DOHH2 (cell line): ENCODE results near the gene HINFP.

Source experiments
- H3F3A ChIP-seq: fragments of 200-600 bp; sonication (generic), shearing (Covaris generic); 2 replicates; pipeline ENCODE4 v1.6.0; 2016; ENCODE audit warnings: antibody characterized with exemption, mild to moderate bottlenecking; ENCODE audit not compliant: control insufficient read depth, insufficient read depth
- H3K27ac ChIP-seq: fragments of 200-600 bp; sonication (generic); 2 replicates; pipeline ENCODE4 v1.5.1; 2014; ENCODE audit warnings: low read depth, mild to moderate bottlenecking, low read length, moderate library complexity
- H3K27me3 ChIP-seq: fragments of 200-600 bp; sonication (generic); 2 replicates; pipeline ENCODE4 v1.6.1; 2014; ENCODE audit warnings: mild to moderate bottlenecking, low read length, mixed read lengths; ENCODE audit not compliant: control insufficient read depth
- H3K36me3 ChIP-seq: fragments of 200-600 bp; sonication (generic); 2 replicates; pipeline ENCODE4 v1.6.1; 2014; ENCODE audit warnings: mild to moderate bottlenecking, low read length, moderate library complexity, mixed read lengths; ENCODE audit not compliant: control insufficient read depth
- H3K4me1 ChIP-seq: fragments of 200-600 bp; sonication (generic); 2 replicates; pipeline ENCODE4 v1.6.1; 2014; ENCODE audit warnings: mild to moderate bottlenecking, low read length, mixed read lengths; ENCODE audit not compliant: control insufficient read depth
- H3K4me2 ChIP-seq: fragments of 200-600 bp; sonication (generic); 2 replicates; pipeline ENCODE4 v1.6.0; 2014; ENCODE audit warnings: mild to moderate bottlenecking, low read length, moderate library complexity
- H3K4me3 ChIP-seq: fragments of 200-600 bp; sonication (generic); 2 replicates; pipeline ENCODE4 v1.5.1; 2014; ENCODE audit warnings: mild to moderate bottlenecking, low read length, mixed read lengths
- H3K79me2 ChIP-seq: fragments of 200-600 bp; sonication (generic); 2 replicates; pipeline ENCODE4 v1.6.1; 2014; ENCODE audit warnings: mild to moderate bottlenecking, low read length, mixed read lengths; ENCODE audit not compliant: control insufficient read depth
- H3K9me2 ChIP-seq: fragments of 200-600 bp; sonication (generic); replicated peaks from 2 replicates; pipeline ENCODE4 v1.6.1; 2014; ENCODE audit warnings: mild to moderate bottlenecking, low read length, mixed read lengths; ENCODE audit not compliant: control insufficient read depth
- H3K9me3 ChIP-seq: fragments of 200-600 bp; sonication (generic); 2 replicates; pipeline ENCODE4 v1.6.1; 2014; ENCODE audit warnings: antibody characterized with exemption, low read length, mixed read lengths; ENCODE audit not compliant: control insufficient read depth, insufficient read depth
- H4K20me1 ChIP-seq: fragments of 200-600 bp; sonication (generic); 2 replicates; pipeline ENCODE4 v1.6.0; 2014; ENCODE audit warnings: low read depth, mild to moderate bottlenecking, antibody characterized with exemption, low read length, moderate library complexity; ENCODE audit not compliant: control insufficient read depth, insufficient read depth
- EZH2phosphoT487 ChIP-seq: fragments of 200-600 bp; sonication (generic); IDR thresholded peaks from 2 replicates; pipeline ENCODE4 v1.6.1; 2017; ENCODE audit warnings: borderline replicate concordance, mild to moderate bottlenecking, antibody characterized with exemption, low read length, moderate library complexity, mixed read lengths
- TF ChIP-seq, protein P1 (sequence below): fragments of 200-600 bp; sonication (generic); IDR thresholded peaks from one replicate; pipeline ENCODE4 v1.5.1; 2014; ENCODE audit warnings: antibody characterized with exemption, mild to moderate bottlenecking, low read depth, low read length; ENCODE audit not compliant: poor library complexity, severe bottlenecking

HINFP gene

DNA sequence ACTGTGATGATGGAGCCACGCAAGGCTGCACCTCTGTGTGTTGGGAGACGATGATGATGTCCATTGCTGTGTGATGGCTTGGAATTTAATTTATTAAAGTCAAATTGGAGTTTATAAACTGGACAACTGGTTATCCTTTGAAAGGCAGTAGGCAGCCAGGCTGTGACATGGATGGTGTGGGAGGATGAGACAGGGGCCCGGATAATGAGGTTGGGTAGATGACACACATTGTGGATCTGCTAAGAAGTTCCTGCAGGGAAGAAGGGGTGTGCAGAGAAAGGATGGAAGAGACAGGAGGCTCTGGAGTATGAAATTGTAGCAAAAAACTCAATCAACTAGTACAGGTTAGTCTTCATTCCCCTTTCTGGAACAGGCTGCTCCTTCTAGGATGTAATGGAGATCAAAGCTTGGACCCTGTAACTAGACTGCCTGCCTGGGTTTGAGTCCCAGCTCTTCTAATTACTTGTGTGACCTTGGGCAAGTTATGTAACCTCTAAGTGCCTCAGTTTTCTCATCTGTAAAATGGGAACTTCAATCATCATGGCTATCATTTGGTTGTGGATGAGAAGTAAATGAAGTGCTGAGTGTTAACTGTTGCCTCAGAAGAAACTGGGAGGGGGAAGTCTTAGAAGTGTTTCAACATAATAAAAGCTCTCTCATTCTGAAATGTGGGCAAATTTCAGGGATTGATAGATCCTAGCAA is 4.2 kb upstream of the HINFP start:
- Histone ChIP-seq H3K4me2 (no peak overlapping the region), H3K36me3 (peaks cover 41% of the 10 kb centered on the region), H3K9me3 (no peaks in the 10 kb centered on the region), H4K20me1 (no peaks in the 10 kb centered on the region), H3K27me3 (no peaks in the 10 kb centered on the region), H3K27ac (no peak overlapping the region), H3K79me2 (peaks cover 7% of the 10 kb centered on the region), H3F3A (peaks cover 12% of the 10 kb centered on the region), H3K9me2 (no peaks in the 10 kb centered on the region), H3K4me3 (no peak overlapping the region), H3K4me1 (peaks cover 11% of the 10 kb centered on the region)
- no peak for TF ChIP-seq EZH2phosphoT487
- TF ChIP-seq, protein P1, sequence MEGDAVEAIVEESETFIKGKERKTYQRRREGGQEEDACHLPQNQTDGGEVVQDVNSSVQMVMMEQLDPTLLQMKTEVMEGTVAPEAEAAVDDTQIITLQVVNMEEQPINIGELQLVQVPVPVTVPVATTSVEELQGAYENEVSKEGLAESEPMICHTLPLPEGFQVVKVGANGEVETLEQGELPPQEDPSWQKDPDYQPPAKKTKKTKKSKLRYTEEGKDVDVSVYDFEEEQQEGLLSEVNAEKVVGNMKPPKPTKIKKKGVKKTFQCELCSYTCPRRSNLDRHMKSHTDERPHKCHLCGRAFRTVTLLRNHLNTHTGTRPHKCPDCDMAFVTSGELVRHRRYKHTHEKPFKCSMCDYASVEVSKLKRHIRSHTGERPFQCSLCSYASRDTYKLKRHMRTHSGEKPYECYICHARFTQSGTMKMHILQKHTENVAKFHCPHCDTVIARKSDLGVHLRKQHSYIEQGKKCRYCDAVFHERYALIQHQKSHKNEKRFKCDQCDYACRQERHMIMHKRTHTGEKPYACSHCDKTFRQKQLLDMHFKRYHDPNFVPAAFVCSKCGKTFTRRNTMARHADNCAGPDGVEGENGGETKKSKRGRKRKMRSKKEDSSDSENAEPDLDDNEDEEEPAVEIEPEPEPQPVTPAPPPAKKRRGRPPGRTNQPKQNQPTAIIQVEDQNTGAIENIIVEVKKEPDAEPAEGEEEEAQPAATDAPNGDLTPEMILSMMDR, result no peak

GRCh38 chr11:119118227-119118626 is 3.2 kb upstream of the HINFP start:
- Histone ChIP-seq H3K4me1 (peaks cover 18% of the 10 kb centered on the region), H3K4me3 (no peak overlapping the region), H3K36me3 (peaks cover 31% of the 10 kb centered on the region), H3K27ac (no peak overlapping the region), H4K20me1 (no peaks in the 10 kb centered on the region), H3K79me2 (peaks cover 18% of the 10 kb centered on the region), H3F3A (peaks cover 12% of the 10 kb centered on the region), H3K4me2 (no peak overlapping the region), H3K9me3 (no peaks in the 10 kb centered on the region), H3K9me2 (no peaks in the 10 kb centered on the region), H3K27me3 (no peaks in the 10 kb centered on the region)
- no peak for TF ChIP-seq EZH2phosphoT487
- TF ChIP-seq, protein P1, result no peak

DNA sequence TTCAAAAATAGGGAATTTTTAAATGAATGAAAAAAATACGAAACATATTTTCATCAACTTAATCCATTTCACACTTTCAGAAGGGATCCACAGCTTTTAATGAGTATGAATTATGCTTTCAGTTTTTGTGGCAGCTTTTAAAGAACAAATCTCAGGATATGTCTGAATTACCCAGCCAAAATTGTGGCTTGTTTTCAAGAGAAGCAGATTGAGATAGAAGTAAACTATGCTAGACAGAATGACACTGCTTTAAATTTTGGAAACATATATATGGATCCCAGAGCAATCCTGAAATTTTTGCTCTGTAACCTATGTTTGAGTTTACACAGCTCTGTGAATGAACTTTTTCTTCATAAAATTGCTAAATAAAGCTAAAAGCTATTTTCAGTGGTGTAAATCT is 2.4 kb upstream of the HINFP start:
- Histone ChIP-seq H3K4me3 (no peak overlapping the region), H3K9me3 (no peaks in the 10 kb centered on the region), H3K27ac (no peak overlapping the region), H3K4me2 (no peak overlapping the region), H3K27me3 (no peaks in the 10 kb centered on the region), H3K4me1 (peaks cover 18% of the 10 kb centered on the region), H3K9me2 (no peaks in the 10 kb centered on the region), H3F3A (peaks cover 12% of the 10 kb centered on the region), H3K36me3 (peaks cover 26% of the 10 kb centered on the region), H4K20me1 (no peaks in the 10 kb centered on the region), H3K79me2 (peaks cover 21% of the 10 kb centered on the region)
- TF ChIP-seq, protein P1, result no peak
- TF ChIP-seq EZH2phosphoT487, result no peak
